Measurements from ENCODE around the gene CERS2. TPM values are rescaled to one million over a fixed set of nuclear protein-coding genes. Genes with fewer than 3 reads are reported as not detected.

The CERS2 gene
- polyA plus RNA-seq, 10 donors: 74.1 to 107 (median 77.6) TPM

DNA sequence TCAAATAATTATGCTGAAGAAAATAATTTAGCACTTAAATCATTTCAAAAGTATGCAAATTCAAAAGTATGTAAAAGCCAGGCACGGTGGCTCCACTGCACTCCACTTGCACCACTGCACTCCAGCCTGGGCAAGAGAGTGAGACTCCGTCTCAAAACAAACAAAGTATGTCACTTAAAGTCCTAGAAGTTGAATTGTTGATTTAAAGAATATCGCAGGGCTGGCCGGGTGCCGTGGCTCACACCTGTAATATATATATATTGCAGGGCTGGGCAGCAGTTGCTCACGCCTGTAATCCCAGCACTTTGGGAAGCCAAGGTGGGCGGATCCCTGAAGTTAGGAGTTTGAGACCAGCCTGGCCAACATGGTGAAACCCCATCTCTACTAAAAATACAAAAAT, 57.2 kb downstream of the CERS2 start:
- no peak for DNase-seq

Other genes with a start within 250 kb of the CERS2 start
- 10 to 100 TPM in 9 of 10 donors, 1 to 10 TPM in 1; 9.6 to 24.1 (median 15.0) TPM for gene CTSS, start 209.1 kb downstream of the CERS2 start, polyA plus RNA-seq (ENCODE audit: insufficient read length in 10 of 10)
- gene CTSK, start 166.6 kb downstream of the CERS2 start, polyA plus RNA-seq (ENCODE audit: insufficient read length in 10 of 10): 100 to 1,000 TPM in 1 of 10 donors, 10 to 100 TPM in 9; 50.5 to 114 (median 71.1) TPM
- 10 to 100 TPM; 31.4 to 40.7 (median 37.1) TPM for gene ARNT, start 98.2 kb downstream of the CERS2 start, polyA plus RNA-seq (ENCODE audit: insufficient read length in 10 of 10)
- gene CTXND2, start 87.7 kb downstream of the CERS2 start, polyA plus RNA-seq (ENCODE audit: insufficient read length in 10 of 10): not detected
- 10 to 100 TPM; 25.0 to 54.8 (median 36.6) TPM for gene SETDB1, start 48.5 kb downstream of the CERS2 start, polyA plus RNA-seq (ENCODE audit: insufficient read length in 10 of 10)
- gene ANXA9, start 7.5 kb upstream of the CERS2 start, polyA plus RNA-seq (ENCODE audit: insufficient read length in 10 of 10): 1 to 10 TPM; 2.3 to 4.5 (median 2.5) TPM
- 10 to 100 TPM; 14.8 to 22.7 (median 17.4) TPM for gene MINDY1, start 32.1 kb upstream of the CERS2 start, polyA plus RNA-seq (ENCODE audit: insufficient read length in 10 of 10)
- gene PRUNE1, start 33.6 kb upstream of the CERS2 start, polyA plus RNA-seq (ENCODE audit: insufficient read length in 10 of 10): 10 to 100 TPM; 22.7 to 30.9 (median 24.4) TPM
- gene BNIPL, start 61.8 kb upstream of the CERS2 start, polyA plus RNA-seq (ENCODE audit: insufficient read length in 10 of 10): 1 to 10 TPM in 2 of 10 donors, under 1 TPM in 8; 0.23 to 5.2 (median 0.83) TPM
- 1 to 10 TPM; 3.5 to 7.3 (median 5.4) TPM for gene C1orf56, start 72.9 kb upstream of the CERS2 start, polyA plus RNA-seq (ENCODE audit: insufficient read length in 10 of 10)
- gene CDC42SE1, start 84.8 kb upstream of the CERS2 start, polyA plus RNA-seq (ENCODE audit: insufficient read length in 10 of 10): 10 to 100 TPM; 40.2 to 68.1 (median 57.5) TPM
- 10 to 100 TPM in 9 of 10 donors, 1 to 10 TPM in 1; 9.6 to 19.4 (median 14.1) TPM for gene MLLT11, start 85.6 kb upstream of the CERS2 start, polyA plus RNA-seq (ENCODE audit: insufficient read length in 10 of 10)
- 1 to 10 TPM; 3.6 to 7.4 (median 5.7) TPM for gene GABPB2, start 95.9 kb upstream of the CERS2 start, polyA plus RNA-seq (ENCODE audit: insufficient read length in 10 of 10)
- 100 to 1,000 TPM in 1 of 10 donors, 10 to 100 TPM in 9; 49.3 to 113 (median 78.5) TPM for gene SEMA6C, start 171.8 kb upstream of the CERS2 start, polyA plus RNA-seq (ENCODE audit: insufficient read length in 10 of 10)
- 1 to 10 TPM; 1.3 to 2.7 (median 2.2) TPM for gene TNFAIP8L2, start 181.8 kb upstream of the CERS2 start, polyA plus RNA-seq (ENCODE audit: insufficient read length in 10 of 10)
- gene LYSMD1, start 191.1 kb upstream of the CERS2 start, polyA plus RNA-seq (ENCODE audit: insufficient read length in 10 of 10): 10 to 100 TPM in 7 of 10 donors, 1 to 10 TPM in 3; 8.8 to 13.2 (median 11.1) TPM
- 10 to 100 TPM; 30.1 to 41.2 (median 37.1) TPM for gene SCNM1, start 191.3 kb upstream of the CERS2 start, polyA plus RNA-seq (ENCODE audit: insufficient read length in 10 of 10)
- gene TMOD4, start 201.1 kb upstream of the CERS2 start, polyA plus RNA-seq (ENCODE audit: insufficient read length in 10 of 10): 10 to 100 TPM in 9 of 10 donors, 1 to 10 TPM in 1; 8.0 to 53.2 (median 26.8) TPM
- gene VPS72, start 215.4 kb upstream of the CERS2 start, polyA plus RNA-seq (ENCODE audit: insufficient read length in 10 of 10): 10 to 100 TPM; 40.9 to 53.7 (median 45.4) TPM
- gene PIP5K1A, start 223.7 kb upstream of the CERS2 start, polyA plus RNA-seq (ENCODE audit: insufficient read length in 10 of 10): 10 to 100 TPM; 31.2 to 50.0 (median 40.4) TPM

Data from muscle of back (tissue), 11 donors.